NCI-H82 (cell line): ENCODE data around the gene ATN1.
"Not testable (repeated sequence)": the region's sequence is repeated elsewhere in the genome, so short reads cannot be mapped to it uniquely, and the experiment has no call there.

Experiments
- DNase-seq: peaks from one replicate; lab custom pipeline; 2025; lab: John Stamatoyannopoulos, UW

ATN1 gene

DNA sequence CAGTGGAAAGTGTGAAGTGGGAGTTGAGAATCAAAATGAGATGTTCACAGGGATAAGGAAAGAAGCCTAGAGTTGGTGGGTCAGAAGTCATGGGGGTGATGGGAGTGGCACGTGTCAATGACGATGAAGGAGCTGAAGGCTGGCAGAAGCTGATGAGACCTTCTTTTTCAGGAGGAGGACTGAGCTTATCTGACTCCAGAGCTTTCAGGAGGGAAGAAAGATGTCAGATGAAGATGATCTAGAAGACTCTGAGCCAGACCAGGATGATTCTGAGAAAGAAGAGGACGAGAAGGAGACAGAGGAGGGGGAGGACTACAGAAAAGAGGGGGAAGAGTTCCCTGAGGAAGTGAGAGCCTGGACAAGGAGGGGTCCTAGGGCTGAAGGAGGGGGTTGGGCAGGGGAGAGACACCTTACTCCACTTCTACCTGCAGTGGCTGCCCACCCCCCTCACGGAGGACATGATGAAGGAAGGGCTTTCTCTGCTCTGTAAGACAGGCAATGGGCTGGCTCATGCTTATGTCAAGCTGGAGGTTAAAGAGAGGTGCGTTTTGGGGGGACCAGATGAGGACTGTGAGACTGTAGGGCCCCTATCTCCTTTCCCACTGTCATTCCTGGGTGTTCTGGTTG lies 22.2 kb upstream of the ATN1 start:
- DNase-seq: no peak

GRCh38 chr12:6908141-6908540 lies 19.6 kb upstream of the ATN1 start:
- not testable (repeated sequence) for DNase-seq

GRCh38 chr12:6909421-6910145 lies 18.2 kb upstream of the ATN1 start:
- no peak for DNase-seq

DNA sequence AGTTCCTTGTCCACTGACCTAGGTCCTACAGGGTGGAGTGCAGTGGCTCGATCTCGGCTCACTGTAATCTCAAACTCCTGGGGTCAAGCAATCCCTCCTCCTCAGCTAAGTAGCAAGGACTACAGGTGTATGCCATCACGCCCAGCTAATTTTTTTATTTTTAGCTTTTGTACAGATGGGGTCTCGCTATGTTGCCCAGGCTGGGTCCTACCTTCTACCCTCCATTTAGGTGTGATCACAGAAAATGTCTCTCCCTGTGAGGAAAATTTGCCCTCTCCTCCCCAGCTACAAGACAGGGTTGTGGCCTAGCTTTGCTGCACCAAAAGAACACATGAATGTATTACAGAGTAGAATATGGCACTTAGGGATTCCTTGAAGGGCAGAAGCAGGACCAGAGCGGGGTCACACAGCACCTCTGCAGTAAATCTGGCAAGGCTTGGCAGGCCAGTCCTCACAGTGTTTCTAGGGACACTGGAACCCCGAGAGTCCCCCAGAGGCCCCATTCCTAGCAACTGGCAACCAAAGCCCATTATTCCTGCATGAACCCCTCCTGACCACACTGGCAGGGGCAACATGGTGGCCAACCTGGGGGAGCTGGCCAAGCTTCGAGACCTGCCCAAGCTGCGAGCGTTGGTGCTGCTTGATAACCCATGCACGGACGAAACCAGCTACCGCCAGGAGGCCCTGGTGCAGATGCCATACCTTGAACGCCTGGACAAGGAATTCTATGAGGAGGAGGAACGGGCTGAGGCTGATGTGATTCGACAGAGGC lies 15.4 kb upstream of the ATN1 start:
- no peak for DNase-seq

DNA sequence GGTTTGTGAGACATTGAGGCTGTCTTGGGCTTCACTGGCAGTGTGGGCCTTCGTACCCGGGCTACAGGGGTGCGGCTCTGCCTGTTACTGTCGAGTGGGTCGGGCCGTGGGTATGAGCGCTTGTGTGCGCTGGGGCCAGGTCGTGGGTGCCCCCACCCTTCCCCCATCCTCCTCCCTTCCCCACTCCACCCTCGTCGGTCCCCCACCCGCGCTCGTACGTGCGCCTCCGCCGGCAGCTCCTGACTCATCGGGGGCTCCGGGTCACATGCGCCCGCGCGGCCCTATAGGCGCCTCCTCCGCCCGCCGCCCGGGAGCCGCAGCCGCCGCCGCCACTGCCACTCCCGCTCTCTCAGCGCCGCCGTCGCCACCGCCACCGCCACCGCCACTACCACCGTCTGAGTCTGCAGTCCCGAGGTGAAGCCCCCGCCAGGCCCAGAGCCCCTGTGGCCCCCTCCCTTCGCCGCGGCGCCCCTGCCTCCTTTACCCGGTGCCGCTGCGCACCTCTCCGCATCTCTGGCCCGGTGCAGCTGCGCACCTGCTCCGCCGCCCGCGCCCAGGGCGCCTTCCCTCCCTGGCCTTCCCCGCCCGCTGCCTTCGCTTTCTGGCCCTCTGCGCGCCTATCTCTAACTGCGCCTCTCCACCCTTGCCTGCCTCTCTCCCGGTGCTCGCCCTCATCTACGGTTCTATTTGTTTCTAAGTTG lies 13.4 kb upstream of the ATN1 start, which contains the start of gene ENO2:
Gene ENO2 (plus strand): TSS at position 335 of the 701 bp plus-strand sequence. CDS start 1,253 bp downstream, outside the sequence.
- peak; percentile 79 for DNase-seq

DNA sequence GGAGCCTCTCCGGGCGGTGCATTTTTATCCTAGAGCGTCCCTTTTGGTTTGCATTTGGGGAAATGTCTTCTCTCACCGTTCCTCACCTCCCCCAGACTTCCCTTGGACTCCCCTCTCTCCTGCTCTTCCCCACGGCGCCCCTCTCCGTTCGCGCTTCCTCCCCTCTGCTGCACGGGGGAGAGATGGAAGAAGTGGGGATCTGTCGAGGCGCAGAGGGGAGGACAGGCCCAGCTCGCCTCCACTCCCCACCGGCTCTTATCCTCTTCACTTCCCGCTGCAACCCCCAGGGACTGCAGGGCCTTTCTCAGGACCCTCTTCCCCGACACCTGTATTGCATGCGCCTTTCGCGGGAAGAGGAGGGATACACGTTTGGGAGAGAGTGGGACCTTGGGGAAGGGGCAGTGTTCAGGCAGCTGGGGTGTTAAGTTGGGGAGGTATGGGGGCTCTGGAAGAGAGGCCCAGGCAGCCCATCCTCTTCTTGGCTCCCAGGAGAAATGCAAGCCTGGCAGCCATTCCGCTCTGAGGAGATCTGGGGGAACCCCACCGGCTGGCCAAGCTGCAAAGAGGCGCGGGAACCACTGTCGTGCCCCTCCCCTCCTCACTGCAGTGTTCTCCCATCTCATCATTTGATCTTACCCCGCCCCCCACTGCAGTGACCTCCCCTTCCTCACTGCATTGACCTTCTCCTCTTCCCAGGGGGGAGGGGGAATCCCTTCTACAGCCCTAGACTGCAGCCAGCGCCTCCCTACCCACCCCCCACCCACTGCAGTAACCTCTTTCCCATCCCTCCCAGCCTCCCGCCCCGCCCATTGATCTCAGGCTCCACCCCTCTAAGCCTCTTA lies 12.6 kb upstream of the ATN1 start:
- peak; percentile 99 for DNase-seq

DNA sequence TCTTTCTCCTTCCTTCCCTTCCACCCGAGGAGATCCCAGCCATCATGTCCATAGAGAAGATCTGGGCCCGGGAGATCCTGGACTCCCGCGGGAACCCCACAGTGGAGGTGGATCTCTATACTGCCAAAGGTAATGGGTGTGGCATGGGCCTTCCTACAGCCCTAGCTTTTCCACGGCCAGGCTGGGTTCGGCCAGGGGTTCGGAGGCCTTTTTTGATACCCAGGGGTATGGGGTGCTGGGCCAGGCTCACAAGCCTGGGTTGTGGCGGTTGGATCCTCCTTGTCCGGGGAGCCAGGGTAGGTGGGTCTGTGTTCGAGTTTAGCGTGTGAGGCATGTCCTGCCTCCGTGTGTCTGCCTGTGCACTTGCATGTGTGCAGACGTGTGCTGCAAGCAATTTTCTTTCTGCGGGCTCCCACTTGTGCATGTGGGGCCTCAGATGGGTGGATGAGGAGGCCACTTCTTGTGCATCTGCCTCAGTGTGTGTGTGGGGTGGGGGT lies 11.9 kb upstream of the ATN1 start:
- no peak for DNase-seq

DNA sequence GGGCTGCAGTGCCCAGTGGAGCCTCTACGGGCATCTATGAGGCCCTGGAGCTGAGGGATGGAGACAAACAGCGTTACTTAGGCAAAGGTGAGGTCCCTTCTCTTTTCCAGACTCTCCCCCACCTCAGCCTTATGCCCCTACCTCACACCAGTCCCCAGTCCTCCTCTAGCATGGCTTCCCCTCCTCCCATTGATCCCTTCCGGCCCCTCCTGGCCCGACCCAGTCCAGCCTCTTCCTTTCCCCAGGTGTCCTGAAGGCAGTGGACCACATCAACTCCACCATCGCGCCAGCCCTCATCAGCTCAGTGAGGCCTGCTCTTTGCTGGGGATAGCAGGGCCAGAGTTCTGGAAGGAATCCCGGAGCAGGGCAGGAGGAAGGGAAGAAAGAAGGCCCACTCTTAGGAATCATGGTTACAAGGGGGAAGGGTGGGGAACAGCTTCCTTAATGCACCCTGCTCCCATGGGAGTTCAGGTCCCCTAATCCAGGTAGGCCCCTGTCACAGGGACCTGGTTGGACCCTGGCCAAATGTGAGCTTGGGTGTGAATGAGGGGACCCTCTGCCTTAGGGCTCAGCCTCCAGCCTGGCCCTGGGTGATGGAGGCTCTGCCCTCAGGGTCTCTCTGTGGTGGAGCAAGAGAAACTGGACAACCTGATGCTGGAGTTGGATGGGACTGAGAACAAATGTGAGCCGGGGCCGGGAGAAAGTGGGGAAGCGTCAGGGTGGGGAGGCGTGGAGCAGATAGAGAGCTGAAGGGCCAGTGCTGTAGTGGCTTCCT lies 11.1 kb upstream of the ATN1 start:
- DNase-seq: no peak

GRCh38 chr12:6917491-6918231 lies 10.1 kb upstream of the ATN1 start:
- no peak for DNase-seq

DNA sequence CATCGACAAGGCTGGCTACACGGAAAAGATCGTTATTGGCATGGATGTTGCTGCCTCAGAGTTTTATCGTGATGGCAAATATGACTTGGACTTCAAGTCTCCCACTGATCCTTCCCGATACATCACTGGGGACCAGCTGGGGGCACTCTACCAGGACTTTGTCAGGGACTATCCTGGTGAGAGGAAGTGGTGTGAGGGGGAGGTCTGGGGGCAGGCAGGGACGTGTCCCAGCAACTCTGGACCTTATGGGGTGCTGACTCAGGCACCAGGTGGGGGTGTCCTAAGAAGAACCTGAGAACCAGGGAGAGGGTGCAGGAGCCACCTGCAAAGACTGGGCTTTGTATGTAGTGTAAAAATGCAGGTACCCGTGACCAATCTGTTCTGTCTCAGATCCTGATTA lies 8.2 kb upstream of the ATN1 start:
- DNase-seq: no peak

DNA sequence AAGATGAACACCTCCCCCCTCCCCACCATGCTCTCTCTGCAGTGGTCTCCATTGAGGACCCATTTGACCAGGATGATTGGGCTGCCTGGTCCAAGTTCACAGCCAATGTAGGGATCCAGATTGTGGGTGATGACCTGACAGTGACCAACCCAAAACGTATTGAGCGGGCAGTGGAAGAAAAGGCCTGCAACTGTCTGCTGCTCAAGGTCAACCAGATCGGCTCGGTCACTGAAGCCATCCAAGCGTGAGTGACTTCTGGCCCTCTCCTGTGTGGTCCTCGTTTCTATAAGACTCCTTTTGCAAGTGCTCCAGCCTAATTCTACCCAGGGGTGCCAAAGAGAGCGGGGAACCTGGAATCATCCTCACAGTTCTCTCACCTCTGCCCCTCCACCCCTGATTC lies 6.2 kb upstream of the ATN1 start:
- DNase-seq: no peak

DNA sequence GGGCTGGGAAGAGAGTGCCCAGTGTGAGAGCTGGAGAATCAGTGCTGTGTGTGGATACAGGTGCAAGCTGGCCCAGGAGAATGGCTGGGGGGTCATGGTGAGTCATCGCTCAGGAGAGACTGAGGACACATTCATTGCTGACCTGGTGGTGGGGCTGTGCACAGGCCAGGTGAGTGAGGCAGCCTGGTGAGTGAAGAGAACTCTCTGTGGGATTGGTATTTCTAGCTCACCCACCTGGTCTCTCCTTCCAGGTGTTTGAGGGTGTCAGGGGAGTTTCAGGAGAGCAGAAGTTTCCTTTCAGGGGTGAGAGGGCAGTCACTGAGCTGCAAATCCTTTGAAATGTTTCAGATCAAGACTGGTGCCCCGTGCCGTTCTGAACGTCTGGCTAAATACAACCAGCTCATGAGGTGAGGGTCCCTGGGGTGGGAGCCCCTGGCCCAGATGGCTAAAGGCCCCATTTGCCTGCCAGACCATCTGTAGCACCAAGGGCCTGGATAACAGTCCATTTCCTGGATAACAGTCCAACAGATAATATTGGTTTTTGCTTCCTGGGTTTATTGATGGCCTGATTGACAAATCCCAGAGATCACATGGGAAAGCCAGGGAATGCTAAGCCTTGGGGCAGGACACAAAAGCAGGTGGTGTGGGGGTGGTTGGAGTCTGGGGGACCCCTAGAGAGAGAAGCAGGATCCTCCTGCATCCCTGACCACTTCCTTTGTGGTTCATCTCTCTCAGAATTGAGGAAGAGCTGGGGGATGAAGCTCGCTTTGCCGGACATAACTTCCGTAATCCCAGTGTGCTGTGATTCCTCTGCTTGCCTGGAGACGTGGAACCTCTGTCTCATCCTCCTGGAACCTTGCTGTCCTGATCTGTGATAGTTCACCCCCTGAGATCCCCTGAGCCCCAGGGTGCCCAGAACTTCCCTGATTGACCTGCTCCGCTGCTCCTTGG lies 5.5 kb upstream of the ATN1 start:
- DNase-seq: no peak

GRCh38 chr12:6923003-6923732 lies 4.6 kb upstream of the ATN1 start:
- no peak for DNase-seq

GRCh38 chr12:6923851-6924250 lies 3.9 kb upstream of the ATN1 start:
- DNase-seq: no peak

GRCh38 chr12:6925239-6925539 lies 2.6 kb upstream of the ATN1 start:
- peak; percentile 50 for DNase-seq

GRCh38 chr12:6925540-6926279 lies 2.0 kb upstream of the ATN1 start:
- peak; percentile 55 for DNase-seq

DNA sequence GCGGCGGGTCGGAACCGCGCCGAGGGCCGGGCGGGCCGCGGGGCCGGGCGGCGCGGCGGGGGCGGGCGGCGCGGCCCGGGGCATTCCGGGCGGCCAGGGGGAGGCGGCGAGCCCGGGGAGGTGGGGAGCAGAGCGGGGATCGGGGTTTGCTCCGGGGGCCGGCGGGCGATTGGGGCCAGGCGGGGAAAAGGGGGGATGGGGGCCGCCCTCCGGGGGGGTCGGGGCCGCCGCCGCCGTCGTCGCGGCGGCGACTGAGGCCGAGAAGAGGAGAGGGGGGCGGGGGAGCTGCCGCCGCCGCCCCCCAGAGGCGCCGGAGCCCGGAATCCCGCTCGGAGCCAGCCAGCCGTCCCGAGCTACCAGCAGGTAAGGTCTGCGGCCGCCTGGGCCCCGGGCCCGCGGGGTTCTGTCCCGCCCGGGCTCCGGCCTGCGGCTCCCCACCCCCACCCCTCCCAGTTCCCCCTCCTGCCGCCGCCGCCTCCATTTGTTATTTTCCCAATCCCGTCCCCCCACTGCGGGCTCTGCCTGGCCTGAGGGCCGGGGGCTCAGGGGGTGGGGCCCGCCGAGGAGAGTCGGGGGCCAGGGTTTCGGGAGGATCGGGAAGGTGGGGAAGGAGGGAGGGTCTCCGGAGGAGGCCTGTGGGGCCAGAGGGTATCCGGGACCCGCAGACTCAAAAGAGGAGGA lies 403 bp downstream of the ATN1 start:
- no peak for DNase-seq
